Thymus (tissue), 11 donors: Measurements from ENCODE around the gene MIA. TPM values are rescaled to one million over a fixed set of nuclear protein-coding genes. Genes with fewer than 3 reads are reported as not detected.
A peak's percentile ranks its signal among the peaks of the same experiment; 100 is the strongest.

Experiments used
- DNase-seq, 9 donors: peaks; one replicate each; pipeline ENCODE4 v3.0.0-alpha.2; 2013; ENCODE audit warnings: low spot score in 9 of 9, low read depth in 6 of 9, missing footprints in 1 of 9
- H3K27ac ChIP-seq, 2 donors: one replicate each; pipeline ENCODE4 v1.5.1; 2013; ENCODE audit warnings: control low read depth in 1 of 2, low read depth in 1 of 2, low read length in 1 of 2, mild to moderate bottlenecking in 1 of 2, moderate library complexity in 1 of 2
- H3K27me3 ChIP-seq, 2 donors: one replicate each; pipeline ENCODE4 v1.5.1; 2013; ENCODE audit warnings: low read length in 1 of 2; ENCODE audit not compliant: control insufficient read depth in 2 of 2, insufficient read depth in 1 of 2
- H3K36me3 ChIP-seq, 2 donors: one replicate each; pipeline ENCODE4 v1.5.1; 2013; ENCODE audit warnings: low read length in 1 of 2, mild to moderate bottlenecking in 1 of 2, moderate library complexity in 1 of 2; ENCODE audit not compliant: control insufficient read depth in 2 of 2, insufficient read depth in 2 of 2
- H3K4me1 ChIP-seq, 2 donors: one replicate each; pipeline ENCODE4 v1.5.1; 2013; ENCODE audit warnings: low read length in 2 of 2; ENCODE audit not compliant: control insufficient read depth in 2 of 2, insufficient read depth in 2 of 2
- H3K4me3 ChIP-seq, 2 donors: one replicate each; pipeline ENCODE4 v1.5.1; 2013; ENCODE audit warnings: low read length in 2 of 2, control low read depth in 1 of 2, mild to moderate bottlenecking in 1 of 2
- H3K9me3 ChIP-seq, 2 donors: one replicate each; pipeline ENCODE4 v1.5.1; 2013; ENCODE audit warnings: low read length in 1 of 2, mild to moderate bottlenecking in 1 of 2; ENCODE audit not compliant: control insufficient read depth in 2 of 2, insufficient read depth in 1 of 2
- WGBS: extraction: QIAGEN DNeasy Blood & Tissue Kit; methylation state at CpG from one replicate; pipeline ENCODE4 v1.1.7; 2013; 5-methylcytosine and 5-hydroxymethylcytosine counted together
- polyA plus RNA-seq: library from polyadenylated mRNA; stranded (reverse); fragments of 200-250 nt; gene quantifications from one replicate; pipeline ENCODE4 v1.2.3, GENCODE V29; 2013
- total RNA-seq: library from RNA; stranded (reverse); fragments of 120-200 nt; gene quantifications from one replicate; pipeline ENCODE4 v1.2.4, GENCODE V29; 2013
- donor health status: healthy.

The MIA gene
- total and polyA plus RNA-seq, 2 donors, result 3.8 to 38.7 TPM

DNA sequence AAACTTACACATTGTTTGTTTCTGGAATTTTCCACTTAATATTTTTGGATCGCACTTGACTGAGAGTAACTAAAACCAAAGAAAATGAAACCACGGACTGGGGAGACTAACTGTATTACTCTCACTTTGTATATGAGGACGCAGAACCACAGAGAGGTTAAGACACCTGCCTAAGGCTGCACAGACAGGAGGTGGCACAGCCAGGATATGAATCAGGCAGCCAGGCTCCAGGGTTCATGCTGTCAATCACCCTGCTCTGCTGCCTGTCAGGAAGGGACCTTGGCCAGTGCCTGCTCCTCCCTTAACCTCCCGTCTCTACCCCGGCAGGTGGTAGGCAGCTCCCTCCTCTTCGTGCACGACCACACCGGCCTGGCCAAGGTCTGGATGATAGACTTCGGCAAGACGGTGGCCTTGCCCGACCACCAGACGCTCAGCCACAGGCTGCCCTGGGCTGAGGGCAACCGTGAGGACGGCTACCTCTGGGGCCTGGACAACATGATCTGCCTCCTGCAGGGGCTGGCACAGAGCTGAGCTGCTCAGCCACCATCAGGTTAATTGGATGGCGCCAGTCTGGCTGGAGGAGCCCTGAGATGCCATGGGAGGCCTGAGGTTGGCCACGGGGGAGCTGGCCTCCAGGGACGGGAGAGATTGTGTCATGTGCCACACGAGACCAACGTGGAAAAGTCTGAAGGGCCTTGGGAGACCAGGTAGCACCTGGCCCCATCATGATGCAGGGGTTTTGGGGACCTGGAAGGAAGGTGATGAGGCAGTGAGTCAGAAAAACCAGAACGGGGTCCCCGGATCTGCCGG, 36.1 kb upstream of the MIA start:
- no peak overlapping the region for H3K4me3 ChIP-seq
- no peaks in the 10 kb centered on the region for H3K4me1 ChIP-seq
- 92% methylated on average over 22 of the region's 22 CpGs for WGBS
- H3K27ac ChIP-seq, result no peak overlapping the region
- DNase-seq, result no peak
- H3K9me3 ChIP-seq, result no peaks in the 10 kb centered on the region
- no peaks in the 10 kb centered on the region for H3K27me3 ChIP-seq
- H3K36me3 ChIP-seq, result peaks cover 34 to 52% of the 10 kb centered on the region in 2 donors

- H3K4me1 ChIP-seq, result no peaks in the 10 kb centered on the region
- WGBS, result 97% methylated on average over 16 of the region's 16 CpGs
- no peaks in the 10 kb centered on the region for H3K27me3 ChIP-seq
- no peaks in the 10 kb centered on the region for H3K9me3 ChIP-seq
- DNase-seq, result no peak
- no peak overlapping the region for H3K4me3 ChIP-seq
- peaks cover 28 to 45% of the 10 kb centered on the region in 2 donors for H3K36me3 ChIP-seq
- no peak overlapping the region for H3K27ac ChIP-seq
Measured at GRCh38 chr19:40739871-40740703, 35.2 kb upstream of the MIA start.

DNA sequence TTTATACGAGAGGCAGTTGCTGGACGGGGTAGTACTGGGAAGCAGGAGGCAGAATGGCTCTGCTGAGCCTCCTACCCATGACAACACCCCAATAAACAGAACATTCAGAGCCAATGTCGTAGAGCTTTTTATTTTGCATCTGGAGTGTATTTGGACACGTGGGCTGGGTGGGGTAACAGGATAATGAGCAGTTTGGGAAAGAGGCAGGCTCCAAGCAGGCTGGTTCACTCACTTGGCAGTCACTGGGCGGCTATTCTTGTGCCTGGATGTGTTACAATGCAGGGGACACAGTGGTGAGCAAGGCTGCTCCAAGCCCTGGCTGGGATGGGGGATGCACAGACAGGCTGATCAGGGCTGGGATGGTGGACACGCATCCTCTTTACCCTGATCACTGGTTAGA, 34.6 kb upstream of the MIA start:
- WGBS, result 97% methylated on average over 6 of the region's 6 CpGs
- no peak for DNase-seq
- Histone ChIP-seq H3K9me3 (no peaks in the 10 kb centered on the region), H3K4me3 (no peak overlapping the region), H3K4me1 (no peaks in the 10 kb centered on the region), H3K36me3 (peaks cover 21 to 39% of the 10 kb centered on the region in 2 donors), H3K27me3 (no peaks in the 10 kb centered on the region), H3K27ac (no peak overlapping the region)

GRCh38 chr19:40741527-40742390, 33.6 kb upstream of the MIA start:
- Histone ChIP-seq H3K36me3 (peaks cover 20 to 33% of the 10 kb centered on the region in 2 donors), H3K4me1 (no peaks in the 10 kb centered on the region), H3K27ac (no peak overlapping the region), H3K4me3 (no peak overlapping the region), H3K9me3 (no peaks in the 10 kb centered on the region), H3K27me3 (no peaks in the 10 kb centered on the region)
- WGBS, result 95% methylated on average over 10 of the region's 10 CpGs
- no peak for DNase-seq

DNA sequence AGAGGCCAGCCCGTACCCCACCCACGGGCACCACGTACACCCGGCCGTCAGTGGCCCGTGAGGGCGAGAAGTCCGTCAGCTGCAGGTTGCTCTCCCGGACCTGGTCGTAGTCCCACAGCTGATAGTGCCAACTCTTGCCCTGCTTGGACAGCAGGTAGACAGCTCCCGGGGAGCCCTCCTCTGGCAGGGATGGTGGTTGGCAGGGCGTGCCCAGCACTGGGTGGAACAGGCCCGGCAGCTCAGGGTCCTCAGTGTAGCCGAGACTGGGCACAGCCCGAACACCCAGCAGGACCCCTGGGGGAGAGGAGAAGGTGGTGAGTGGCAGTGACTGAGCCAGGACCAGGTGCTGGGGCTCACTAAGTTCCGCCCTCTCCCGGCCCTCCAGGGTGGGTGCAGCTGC, 32.8 kb upstream of the MIA start:
- 99% methylated on average over 17 of the region's 17 CpGs for WGBS
- Histone ChIP-seq H3K4me1 (no peaks in the 10 kb centered on the region), H3K27me3 (no peaks in the 10 kb centered on the region), H3K27ac (no peak overlapping the region), H3K9me3 (no peaks in the 10 kb centered on the region), H3K4me3 (no peak overlapping the region), H3K36me3 (peaks cover 13 to 26% of the 10 kb centered on the region in 2 donors)
- DNase-seq, result no peak

GRCh38 chr19:40742886-40743285, 32.4 kb upstream of the MIA start:
- Histone ChIP-seq H3K4me1 (no peaks in the 10 kb centered on the region), H3K27me3 (no peaks in the 10 kb centered on the region), H3K36me3 (peaks cover 11 to 24% of the 10 kb centered on the region in 2 donors), H3K4me3 (no peak overlapping the region), H3K9me3 (no peaks in the 10 kb centered on the region), H3K27ac (no peak overlapping the region)
- 96% methylated on average over 12 of the region's 12 CpGs for WGBS
- no peak for DNase-seq

- peaks cover 11 to 20% of the 10 kb centered on the region in 2 donors for H3K36me3 ChIP-seq
- no peak for DNase-seq
- no peaks in the 10 kb centered on the region for H3K9me3 ChIP-seq
- no peak overlapping the region for H3K4me3 ChIP-seq
- H3K4me1 ChIP-seq, result no peaks in the 10 kb centered on the region
- no peak overlapping the region for H3K27ac ChIP-seq
- H3K27me3 ChIP-seq, result no peaks in the 10 kb centered on the region
- WGBS, result 97% methylated on average over 10 of the region's 10 CpGs
Measured at GRCh38 chr19:40743926-40744325, 31.4 kb upstream of the MIA start.

GRCh38 chr19:40744554-40745401, 30.5 kb upstream of the MIA start:
- DNase-seq, result no peak
- no peaks in the 10 kb centered on the region for H3K27me3 ChIP-seq
- H3K27ac ChIP-seq, result peak overlapping the region in 1 of 2 donors; percentile 11
- WGBS, result 93% methylated on average over 17 of the region's 17 CpGs
- H3K9me3 ChIP-seq, result no peaks in the 10 kb centered on the region
- no peak overlapping the region for H3K4me3 ChIP-seq
- peaks cover 3 to 5% of the 10 kb centered on the region in 2 donors for H3K4me1 ChIP-seq
- H3K36me3 ChIP-seq, result peaks cover 8 to 11% of the 10 kb centered on the region in 2 donors
